A673 (cell line): ENCODE data around the gene HOXC6. TPM values are rescaled to one million over a fixed set of nuclear protein-coding genes. Genes with fewer than 3 reads are reported as not detected.

ENCODE experiments used
- BruUV-seq: library from RNA; stranded (reverse); fragments of 400-500 nt; replicated peaks from 2 replicates; lab custom pipeline; 2021; lab: Mats Ljungman, UMichigan
- CTCF ChIA-PET: fragments of 300-600 bp; sonication (Branson Sonifier 250); formaldehyde crosslinking; loops from one replicate; lab custom pipeline; 2022; ENCODE audit warnings: antibody characterized with exemption; lab: Charles Lee
- POLR2A ChIA-PET: fragments of 300-600 bp; sonication (Branson Sonifier 250); formaldehyde crosslinking; loops from one replicate; lab custom pipeline; 2022; ENCODE audit warnings: antibody characterized with exemption; ENCODE audit not compliant: low non-redundant PET; lab: Charles Lee
- DNase-seq: peaks from one replicate; pipeline ENCODE4 v3.0.0-alpha.2; 2015; ENCODE audit warnings: low spot score
- H3K27ac ChIP-seq: fragments of 200-600 bp; sonication (generic); 2 replicates; pipeline ENCODE4 v1.5.1; 2016; ENCODE audit warnings: mixed run types, low read depth, mild to moderate bottlenecking, mixed read lengths, antibody characterized with exemption, low read length; ENCODE audit not compliant: poor library complexity, severe bottlenecking
- H3K27me3 ChIP-seq: fragments of 200-600 bp; sonication (generic); replicated peaks from 2 replicates; pipeline ENCODE4 v1.6.1; 2017; ENCODE audit warnings: mixed run types, low read depth, mild to moderate bottlenecking, mixed read lengths, antibody characterized with exemption, low read length; ENCODE audit not compliant: insufficient read depth, poor library complexity
- H3K36me3 ChIP-seq: fragments of 200-600 bp; sonication (generic); 2 replicates; pipeline ENCODE4 v1.6.1; 2016; ENCODE audit warnings: mixed run types, mild to moderate bottlenecking, mixed read lengths, antibody characterized with exemption, low read length; ENCODE audit not compliant: insufficient read depth, poor library complexity, severe bottlenecking
- H3K4me1 ChIP-seq: fragments of 200-600 bp; sonication (generic); 2 replicates; pipeline ENCODE4 v1.6.1; 2017; ENCODE audit warnings: mixed run types, mild to moderate bottlenecking, mixed read lengths, antibody characterized with exemption, low read length; ENCODE audit not compliant: insufficient read depth, poor library complexity, severe bottlenecking
- H3K4me3 ChIP-seq: fragments of 200-600 bp; sonication (generic); 2 replicates; pipeline ENCODE4 v1.5.1; 2016; ENCODE audit warnings: low read depth, mixed run types, mild to moderate bottlenecking, mixed read lengths, low read length; ENCODE audit not compliant: poor library complexity, severe bottlenecking
- H3K9me3 ChIP-seq: fragments of 200-600 bp; sonication (generic); 2 replicates; pipeline ENCODE4 v1.6.1; 2016; ENCODE audit warnings: mixed run types, low read depth, mild to moderate bottlenecking, mixed read lengths, antibody characterized with exemption, low read length; ENCODE audit not compliant: poor library complexity, severe bottlenecking
- CTCF ChIP-seq: fragments of 300-800, 200-600 bp; sonication (generic); conservative IDR thresholded peaks from 2 replicates; pipeline ENCODE4 v1.5.1; 2017; ENCODE audit warnings: low read depth, mild to moderate bottlenecking, antibody characterized with exemption, low read length, moderate library complexity, mixed read lengths
- EZH2 ChIP-seq: fragments of 200-600 bp; sonication (generic); IDR thresholded peaks from 2 replicates; pipeline ENCODE4 v1.6.1; 2017; ENCODE audit warnings: borderline replicate concordance, low read depth, mild to moderate bottlenecking, mixed read lengths, antibody characterized with exemption, low read length; ENCODE audit not compliant: poor library complexity, severe bottlenecking
- intact Hi-C: fragments of 100-400 bp; cut with micrococcal nuclease; formaldehyde crosslinking; loops from one replicate; pipeline ENCODE4 v1.10.0; 2022; ENCODE audit not compliant: unreplicated experiment
- total RNA-seq: library from RNA; stranded (reverse); gene quantifications from 2 replicates; pipeline ENCODE4 v1.2.3, GENCODE V29; 2021

The HOXC6 gene
- total RNA-seq, 1 experiment from 2014 or later, result 20.8 TPM

- ChIA-PET POLR2A (no interaction called here), CTCF (interaction anchor here (0.7 to 1.2 kb wide), 2 partner anchors 57 to 155 kb away, joined by 3 read pairs; no protein-coding TSS in a partner anchor)
- Histone ChIP-seq H3K36me3 (no peaks in the 10 kb centered on the region), H3K27ac (no peak overlapping the region), H3K27me3 (no peaks in the 10 kb centered on the region), H3K4me1 (peaks cover 34% of the 10 kb centered on the region), H3K4me3 (peak overlapping the region; percentile 55), H3K9me3 (no peaks in the 10 kb centered on the region)
- no TSS peak for BruUV-seq
- peak; percentile 33 for DNase-seq
- intact Hi-C loops, result no loop called here
- TF ChIP-seq EZH2, result no peak
- TF ChIP-seq CTCF, result no peak
Measured at GRCh38 chr12:54052438-54053002, 24.3 kb downstream of the HOXC6 start.

- Histone ChIP-seq H3K27me3 (no peaks in the 10 kb centered on the region), H3K4me1 (peaks cover 34% of the 10 kb centered on the region), H3K4me3 (peak overlapping the region; percentile 55), H3K36me3 (no peaks in the 10 kb centered on the region), H3K27ac (no peak overlapping the region), H3K9me3 (no peaks in the 10 kb centered on the region)
- no peak for DNase-seq
- ChIA-PET CTCF (interaction anchor here (0.6 to 2.1 kb wide), 4 partner anchors 139 to 155 kb away, joined by 3 to 7 read pairs (median 4); no protein-coding TSS in a partner anchor), POLR2A (interaction anchor here (0.7 kb wide), 1 partner anchor 36 kb away, joined by 4 read pairs; no protein-coding TSS in a partner anchor)
- no TSS peak for BruUV-seq
- TF ChIP-seq CTCF (no peak), EZH2 (no peak)
- intact Hi-C loops, result no loop called here
Measured at GRCh38 chr12:54053003-54053750, 24.9 kb downstream of the HOXC6 start.

- H3K36me3 ChIP-seq, result no peaks in the 10 kb centered on the region
- no peak for TF ChIP-seq EZH2
- no peak for TF ChIP-seq CTCF
- H3K4me1 ChIP-seq, result peaks cover 34% of the 10 kb centered on the region
- ChIA-PET CTCF (interaction anchor here (0.6 to 2.1 kb wide), 4 partner anchors 29 to 148 kb away, joined by 3 to 7 read pairs (median 4); no protein-coding TSS in a partner anchor), POLR2A (interaction anchor here (0.7 kb wide), 1 partner anchor 37 kb away, joined by 4 read pairs; no protein-coding TSS in a partner anchor)
- intact Hi-C loops, result no loop called here
- H3K27ac ChIP-seq, result no peak within 1 kb of the TSS
- peak; percentile 67 for DNase-seq
- TSS peak; percentile 73 for BruUV-seq
- peak within 1 kb of the TSS; percentile 55 for H3K4me3 ChIP-seq
- H3K27me3 ChIP-seq, result no peaks in the 10 kb centered on the region
- H3K9me3 ChIP-seq, result no peaks in the 10 kb centered on the region
Measured at GRCh38 chr12:54053751-54054741, 25.8 kb downstream of the HOXC6 start, which contains the start of gene HOXC4. Gene HOXC4, plus strand, starts transcription at chr12:54053835. Its CDS starts 88 bp downstream, at chr12:54053923.
